Fibroblast of pulmonary artery (primary cell): ENCODE results near the gene DDX39A.
"Not testable (repeated sequence)": the region's sequence is repeated elsewhere in the genome, so short reads cannot be mapped to it uniquely, and the experiment has no call there.

Experiments used
- DNase-seq: peaks from one replicate; pipeline ENCODE4 v3.0.0-alpha.2; 2010; ENCODE audit warnings: low read depth
- H3K4me3 ChIP-seq: replicated peaks from 2 replicates; pipeline ENCODE4 v1.5.1; 2011; ENCODE audit warnings: low read depth, mild to moderate bottlenecking, control low read depth, low read length, moderate library complexity
- TF ChIP-seq, protein P1 (sequence below): IDR thresholded peaks from 2 replicates; pipeline ENCODE4 v1.5.1; 2011; ENCODE audit warnings: mild to moderate bottlenecking, control low read depth, low read length, inconsistent platforms; ENCODE audit errors: missing control alignments

DDX39A gene

GRCh38 chr19:14419106-14419813 lies at the start of gene DDX39A:
TSS of gene DDX39A (minus strand) at chr19:14419341. CDS start at chr19:14413220, 6,121 bp downstream.
- peak within 1 kb of the TSS; percentile 77 for H3K4me3 ChIP-seq
- peak; percentile 100 for DNase-seq
- TF ChIP-seq, protein P1, sequence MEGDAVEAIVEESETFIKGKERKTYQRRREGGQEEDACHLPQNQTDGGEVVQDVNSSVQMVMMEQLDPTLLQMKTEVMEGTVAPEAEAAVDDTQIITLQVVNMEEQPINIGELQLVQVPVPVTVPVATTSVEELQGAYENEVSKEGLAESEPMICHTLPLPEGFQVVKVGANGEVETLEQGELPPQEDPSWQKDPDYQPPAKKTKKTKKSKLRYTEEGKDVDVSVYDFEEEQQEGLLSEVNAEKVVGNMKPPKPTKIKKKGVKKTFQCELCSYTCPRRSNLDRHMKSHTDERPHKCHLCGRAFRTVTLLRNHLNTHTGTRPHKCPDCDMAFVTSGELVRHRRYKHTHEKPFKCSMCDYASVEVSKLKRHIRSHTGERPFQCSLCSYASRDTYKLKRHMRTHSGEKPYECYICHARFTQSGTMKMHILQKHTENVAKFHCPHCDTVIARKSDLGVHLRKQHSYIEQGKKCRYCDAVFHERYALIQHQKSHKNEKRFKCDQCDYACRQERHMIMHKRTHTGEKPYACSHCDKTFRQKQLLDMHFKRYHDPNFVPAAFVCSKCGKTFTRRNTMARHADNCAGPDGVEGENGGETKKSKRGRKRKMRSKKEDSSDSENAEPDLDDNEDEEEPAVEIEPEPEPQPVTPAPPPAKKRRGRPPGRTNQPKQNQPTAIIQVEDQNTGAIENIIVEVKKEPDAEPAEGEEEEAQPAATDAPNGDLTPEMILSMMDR, result no peak

GRCh38 chr19:14467816-14468215 lies 48.7 kb upstream of the DDX39A start:
- TF ChIP-seq, protein P1, result no peak
- H3K4me3 ChIP-seq, result no peak overlapping the region
- DNase-seq, result no peak

GRCh38 chr19:14467391-14467790 lies 48.2 kb upstream of the DDX39A start:
- TF ChIP-seq, protein P1, result no peak
- DNase-seq, result no peak

GRCh38 chr19:14463747-14464146 lies 44.6 kb upstream of the DDX39A start:
- TF ChIP-seq, protein P1, result no peak
- H3K4me3 ChIP-seq, result no peak overlapping the region
- no peak for DNase-seq

More at GRCh38 chr19:14467391-14467790, 48.2 kb upstream of the DDX39A start:
- H3K4me3 ChIP-seq, result no peak overlapping the region

DNA sequence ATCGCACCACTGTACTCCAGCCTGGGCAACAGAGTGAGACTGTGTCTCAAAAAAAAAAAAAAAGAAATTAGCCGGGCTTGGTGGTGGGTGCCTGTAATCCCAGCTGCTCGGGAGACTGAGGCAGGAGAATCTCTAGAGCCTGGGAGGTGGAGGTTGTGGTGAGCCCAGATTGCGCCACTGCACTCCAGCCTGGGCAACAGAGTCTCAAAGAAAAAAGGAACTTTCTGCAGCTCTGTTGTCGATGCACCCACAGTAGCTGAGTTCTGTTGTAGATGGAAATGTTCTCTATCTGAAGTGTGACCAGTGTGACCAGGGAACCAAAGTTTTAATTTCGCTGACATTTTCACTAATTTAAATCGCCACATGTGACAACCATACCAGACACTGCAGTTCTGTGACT lies 43.3 kb upstream of the DDX39A start:
- H3K4me3 ChIP-seq, DNase-seq: not testable (repeated sequence)

- H3K4me3 ChIP-seq, result no peak overlapping the region
- no peak for DNase-seq
- TF ChIP-seq, protein P1, result no peak
These were observed 41.8 kb upstream of the DDX39A start for GRCh38 chr19:14460935-14461334.

DNA sequence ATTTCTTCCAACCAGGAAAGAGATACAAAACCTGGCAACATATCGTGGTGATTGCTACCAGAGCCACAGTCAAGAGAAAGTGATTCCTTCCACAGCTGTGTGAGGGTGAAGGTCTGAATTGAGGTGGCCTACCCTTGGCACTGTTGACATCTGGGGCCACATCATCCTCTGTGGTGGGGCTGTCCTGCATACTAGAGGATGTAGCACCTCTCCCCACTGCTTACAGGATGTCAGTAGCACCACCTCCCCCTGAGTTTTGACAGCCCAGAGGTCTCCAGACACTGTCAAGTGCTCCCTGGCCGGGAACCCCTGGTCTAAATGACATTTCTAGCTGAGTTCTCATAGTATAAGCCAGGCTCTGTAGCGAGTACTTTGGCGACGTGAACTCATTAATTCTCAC lies 40.6 kb upstream of the DDX39A start:
- no peak overlapping the region for H3K4me3 ChIP-seq
- TF ChIP-seq, protein P1, result no peak
- DNase-seq, result no peak

- DNase-seq, H3K4me3 ChIP-seq: not testable (repeated sequence)
These were observed 33.2 kb upstream of the DDX39A start for GRCh38 chr19:14452303-14452702.
